ENCODE data around the gene ACO2. TPM values are rescaled to one million over a fixed set of nuclear protein-coding genes. Genes with fewer than 3 reads are reported as not detected.

Gene ACO2
- total and polyA plus RNA-seq, 10 of the 15 experiments (the other 5 are each of a cell fraction or from before 2014, with no cell fraction given), result 21.4 to 214 (median 88.5) TPM

DNA sequence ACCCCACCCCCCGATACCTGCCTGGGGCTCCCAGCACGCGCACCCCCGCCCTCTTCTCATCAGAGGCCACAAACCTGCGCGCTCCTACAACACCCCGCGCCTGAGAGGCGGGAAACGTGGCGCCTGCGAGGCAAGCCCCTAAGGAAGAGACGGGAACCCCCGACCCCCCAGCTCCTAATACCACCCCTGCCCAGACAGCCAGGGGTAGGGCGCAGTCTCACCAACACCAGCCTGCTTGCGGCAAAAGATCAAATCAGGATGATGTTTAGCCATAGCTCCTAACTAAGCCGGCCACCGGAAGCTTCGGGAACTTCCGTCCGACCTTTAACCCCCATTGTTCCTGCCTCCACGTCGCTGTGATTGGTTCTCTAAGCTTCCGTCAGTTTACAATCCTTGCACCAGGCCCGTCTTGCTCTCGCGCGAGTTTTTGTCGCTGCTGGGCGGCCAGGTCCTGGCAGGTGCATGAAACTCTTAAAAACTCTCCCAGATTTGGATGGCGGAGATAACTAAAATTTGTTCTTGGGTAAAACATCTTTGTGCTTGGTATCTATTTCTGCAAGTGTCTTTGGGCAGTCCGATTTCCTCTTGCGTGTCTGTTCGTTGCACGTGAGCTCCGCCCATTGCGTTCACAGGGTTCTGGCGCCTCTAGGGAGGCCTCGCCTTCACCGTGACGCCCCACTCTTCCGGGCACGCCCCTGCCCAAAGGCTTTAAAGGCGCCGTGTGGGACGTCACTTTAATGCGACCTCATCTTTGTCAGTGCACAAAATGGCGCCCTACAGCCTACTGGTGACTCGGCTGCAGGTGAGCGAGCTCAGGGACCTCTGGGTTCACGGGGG lies at the start of gene ACO2, which contains the start of gene PHF5A (continued):
- TF ChIP-seq FOXK2 (IDR thresholded peaks at IDR 0.05) (peak; percentile 87), BHLHE40 (IDR thresholded peaks at IDR 0.05; ENCODE audit: borderline replicate concordance in 1 of 2, low read depth in 2 of 2, low read length in 1 of 2) (peak; percentile 99 to 100), NFYA (IDR thresholded peaks at IDR 0.05; ENCODE audit: borderline replicate concordance, low read depth, low read length) (no peak), MEF2A (IDR thresholded peaks at IDR 0.05; ENCODE audit: insufficient read depth, low read depth, low read length) (0 out of 2 replicates have a peak, but pooled peaks have one; percentile 1), CREM (IDR thresholded peaks at IDR 0.05; ENCODE audit: low read depth) (peak; percentile 99), EZH2 (IDR thresholded peaks at IDR 0.05; ENCODE audit: borderline replicate concordance, control insufficient read depth, low read depth, low read length) (no peak), STAT3 (IDR thresholded peaks at IDR 0.05; ENCODE audit: low read depth, low read length) (no peak), ASH2L (IDR thresholded peaks at IDR 0.05; ENCODE audit: borderline replicate concordance, low read depth) (no peak), DPF2 (IDR thresholded peaks at IDR 0.05) (no peak), NFXL1 (IDR thresholded peaks at IDR 0.05; ENCODE audit: borderline replicate concordance) (no peak), JUND (IDR thresholded peaks at IDR 0.05; ENCODE audit: low read depth, low read length) (no peak), POLR2AphosphoS2 (IDR thresholded peaks at IDR 0.05; ENCODE audit: low read depth, low read length) (no peak), HDAC6 (IDR thresholded peaks at IDR 0.05; ENCODE audit: unreplicated experiment) (no peak), CBFB (IDR thresholded peaks at IDR 0.05; ENCODE audit: low read depth) (peak; percentile 84), NR2C2 (IDR thresholded peaks at IDR 0.05; ENCODE audit: borderline replicate concordance, control insufficient read depth, insufficient read length, low read depth) (peak; percentile 92)
- TF ChIP-seq, protein P1, sequence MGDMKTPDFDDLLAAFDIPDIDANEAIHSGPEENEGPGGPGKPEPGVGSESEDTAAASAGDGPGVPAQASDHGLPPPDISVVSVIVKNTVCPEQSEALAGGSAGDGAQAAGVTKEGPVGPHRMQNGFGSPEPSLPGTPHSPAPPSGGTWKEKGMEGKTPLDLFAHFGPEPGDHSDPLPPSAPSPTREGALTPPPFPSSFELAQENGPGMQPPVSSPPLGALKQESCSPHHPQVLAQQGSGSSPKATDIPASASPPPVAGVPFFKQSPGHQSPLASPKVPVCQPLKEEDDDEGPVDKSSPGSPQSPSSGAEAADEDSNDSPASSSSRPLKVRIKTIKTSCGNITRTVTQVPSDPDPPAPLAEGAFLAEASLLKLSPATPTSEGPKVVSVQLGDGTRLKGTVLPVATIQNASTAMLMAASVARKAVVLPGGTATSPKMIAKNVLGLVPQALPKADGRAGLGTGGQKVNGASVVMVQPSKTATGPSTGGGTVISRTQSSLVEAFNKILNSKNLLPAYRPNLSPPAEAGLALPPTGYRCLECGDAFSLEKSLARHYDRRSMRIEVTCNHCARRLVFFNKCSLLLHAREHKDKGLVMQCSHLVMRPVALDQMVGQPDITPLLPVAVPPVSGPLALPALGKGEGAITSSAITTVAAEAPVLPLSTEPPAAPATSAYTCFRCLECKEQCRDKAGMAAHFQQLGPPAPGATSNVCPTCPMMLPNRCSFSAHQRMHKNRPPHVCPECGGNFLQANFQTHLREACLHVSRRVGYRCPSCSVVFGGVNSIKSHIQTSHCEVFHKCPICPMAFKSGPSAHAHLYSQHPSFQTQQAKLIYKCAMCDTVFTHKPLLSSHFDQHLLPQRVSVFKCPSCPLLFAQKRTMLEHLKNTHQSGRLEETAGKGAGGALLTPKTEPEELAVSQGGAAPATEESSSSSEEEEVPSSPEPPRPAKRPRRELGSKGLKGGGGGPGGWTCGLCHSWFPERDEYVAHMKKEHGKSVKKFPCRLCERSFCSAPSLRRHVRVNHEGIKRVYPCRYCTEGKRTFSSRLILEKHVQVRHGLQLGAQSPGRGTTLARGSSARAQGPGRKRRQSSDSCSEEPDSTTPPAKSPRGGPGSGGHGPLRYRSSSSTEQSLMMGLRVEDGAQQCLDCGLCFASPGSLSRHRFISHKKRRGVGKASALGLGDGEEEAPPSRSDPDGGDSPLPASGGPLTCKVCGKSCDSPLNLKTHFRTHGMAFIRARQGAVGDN (IDR thresholded peaks at IDR 0.05), result peak; percentile 97
- TF ChIP-seq, protein P2, sequence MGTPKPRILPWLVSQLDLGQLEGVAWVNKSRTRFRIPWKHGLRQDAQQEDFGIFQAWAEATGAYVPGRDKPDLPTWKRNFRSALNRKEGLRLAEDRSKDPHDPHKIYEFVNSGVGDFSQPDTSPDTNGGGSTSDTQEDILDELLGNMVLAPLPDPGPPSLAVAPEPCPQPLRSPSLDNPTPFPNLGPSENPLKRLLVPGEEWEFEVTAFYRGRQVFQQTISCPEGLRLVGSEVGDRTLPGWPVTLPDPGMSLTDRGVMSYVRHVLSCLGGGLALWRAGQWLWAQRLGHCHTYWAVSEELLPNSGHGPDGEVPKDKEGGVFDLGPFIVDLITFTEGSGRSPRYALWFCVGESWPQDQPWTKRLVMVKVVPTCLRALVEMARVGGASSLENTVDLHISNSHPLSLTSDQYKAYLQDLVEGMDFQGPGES (IDR thresholded peaks at IDR 0.05), result no peak
- TF ChIP-seq, protein P3, sequence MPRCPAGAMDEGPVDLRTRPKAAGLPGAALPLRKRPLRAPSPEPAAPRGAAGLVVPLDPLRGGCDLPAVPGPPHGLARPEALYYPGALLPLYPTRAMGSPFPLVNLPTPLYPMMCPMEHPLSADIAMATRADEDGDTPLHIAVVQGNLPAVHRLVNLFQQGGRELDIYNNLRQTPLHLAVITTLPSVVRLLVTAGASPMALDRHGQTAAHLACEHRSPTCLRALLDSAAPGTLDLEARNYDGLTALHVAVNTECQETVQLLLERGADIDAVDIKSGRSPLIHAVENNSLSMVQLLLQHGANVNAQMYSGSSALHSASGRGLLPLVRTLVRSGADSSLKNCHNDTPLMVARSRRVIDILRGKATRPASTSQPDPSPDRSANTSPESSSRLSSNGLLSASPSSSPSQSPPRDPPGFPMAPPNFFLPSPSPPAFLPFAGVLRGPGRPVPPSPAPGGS (IDR thresholded peaks at IDR 0.05; ENCODE audit: borderline replicate concordance, insufficient read depth, low read depth, low read length, poor library complexity, severe bottlenecking), result no peak

Data from GM12878 (cell line).